Measurements from ENCODE around the gene CXCR6. TPM values are rescaled to one million over a fixed set of nuclear protein-coding genes. Genes with fewer than 3 reads are reported as not detected.

Gene CXCR6
- total and polyA plus RNA-seq, 12 donors, result 0.17 to 1.2 (median 0.35) TPM; not detected in 4

GRCh38 chr3:45932112-45932511 is 11.2 kb upstream of the CXCR6 start:
- ATAC-seq (no peak), DNase-seq (no peak)
- Histone ChIP-seq H3K4me3 (no peak overlapping the region), H3K4me1 (peaks cover 0 to 33% (median 17%) of the 10 kb centered on the region in 9 donors), H3K27me3 (no peaks in the 10 kb centered on the region), H3K27ac (no peak overlapping the region), H3K9me3 (no peaks in the 10 kb centered on the region), H3K36me3 (peaks cover 0 to 100% (median 49%) of the 10 kb centered on the region in 9 donors)
- intact Hi-C loops (cut with DNase I), result loop anchor here in 2 of 10 donors (10.0 kb wide), 2 partner anchors 167 to 443 kb away; partner anchors contain the start of gene CCR5 (in 2 of the 2)
- TF ChIP-seq CTCF (IDR thresholded peaks at IDR 0.05), result no peak
- 92 to 93% methylated on average over 4 of the region's 4 CpGs for WGBS, 2 donors

GRCh38 chr3:45933591-45933990 is 9.7 kb upstream of the CXCR6 start:
- Histone ChIP-seq H3K27ac (no peak overlapping the region), H3K36me3 (peaks cover 0 to 100% (median 51%) of the 10 kb centered on the region in 9 donors), H3K4me1 (peaks cover 0 to 33% (median 17%) of the 10 kb centered on the region in 9 donors), H3K9me3 (no peaks in the 10 kb centered on the region), H3K4me3 (no peak overlapping the region), H3K27me3 (no peaks in the 10 kb centered on the region)
- WGBS, 2 donors, result 49 to 53% methylated on average over 4 of the region's 4 CpGs
- no peak for TF ChIP-seq CTCF (IDR thresholded peaks at IDR 0.05)
- DNase-seq (no peak), ATAC-seq (peak in 2 of 8 donors; percentile 45 to 65)
- intact Hi-C loops (cut with DNase I), result loop anchor here in 2 of 10 donors (10.0 kb wide), 2 partner anchors 169 to 441 kb away; partner anchors contain the start of gene CCR5 (in 2 of the 2)

- WGBS, 2 donors, result 83 to 92% methylated on average over 9 of the region's 9 CpGs
- H3K4me1 ChIP-seq, result peaks cover 0 to 49% (median 29%) of the 10 kb centered on the region in 9 donors
- peaks cover 0 to 82% (median 26%) of the 10 kb centered on the region in 9 donors for H3K36me3 ChIP-seq
- ATAC-seq (no peak), DNase-seq (no peak)
- TF ChIP-seq CTCF (IDR thresholded peaks at IDR 0.05), result no peak
- H3K4me3 ChIP-seq, result no peak overlapping the region
- no peaks in the 10 kb centered on the region for H3K27me3 ChIP-seq
- intact Hi-C loops (cut with DNase I), result loop anchor here in 4 of 10 donors (5.0 to 10.0 kb wide), 3 partner anchors 141 to 439 kb away; partner anchors contain the start of gene CCR5 (in 2 of the 4)
- no peaks in the 10 kb centered on the region for H3K9me3 ChIP-seq
- no peak overlapping the region for H3K27ac ChIP-seq
Observed at GRCh38 chr3:45936261-45936660, 7.0 kb upstream of the CXCR6 start.

GRCh38 chr3:45937206-45938042 is 5.8 kb upstream of the CXCR6 start:
- intact Hi-C loops (cut with DNase I), result loop anchor here in 9 of 10 donors (1.0 to 10.0 kb wide), 6 partner anchors 140 to 437 kb away; partner anchors contain the start of gene CCR5 (in 2 of the 9)
- TF ChIP-seq CTCF (IDR thresholded peaks at IDR 0.05), result no peak
- peaks cover 2 to 47% (median 29%) of the 10 kb centered on the region in 9 donors for H3K4me1 ChIP-seq
- H3K9me3 ChIP-seq, result no peaks in the 10 kb centered on the region
- H3K27me3 ChIP-seq, result no peaks in the 10 kb centered on the region
- H3K27ac ChIP-seq, result no peak overlapping the region
- ATAC-seq (no peak), DNase-seq (no peak)
- H3K4me3 ChIP-seq, result no peak overlapping the region
- peaks cover 0 to 70% (median 20%) of the 10 kb centered on the region in 9 donors for H3K36me3 ChIP-seq
- 84 to 91% methylated on average over 8 of the region's 8 CpGs for WGBS, 2 donors

All from heart right ventricle (tissue), 16 donors.